ENCODE measurements around the gene SORT1.

Gene SORT1

DNA sequence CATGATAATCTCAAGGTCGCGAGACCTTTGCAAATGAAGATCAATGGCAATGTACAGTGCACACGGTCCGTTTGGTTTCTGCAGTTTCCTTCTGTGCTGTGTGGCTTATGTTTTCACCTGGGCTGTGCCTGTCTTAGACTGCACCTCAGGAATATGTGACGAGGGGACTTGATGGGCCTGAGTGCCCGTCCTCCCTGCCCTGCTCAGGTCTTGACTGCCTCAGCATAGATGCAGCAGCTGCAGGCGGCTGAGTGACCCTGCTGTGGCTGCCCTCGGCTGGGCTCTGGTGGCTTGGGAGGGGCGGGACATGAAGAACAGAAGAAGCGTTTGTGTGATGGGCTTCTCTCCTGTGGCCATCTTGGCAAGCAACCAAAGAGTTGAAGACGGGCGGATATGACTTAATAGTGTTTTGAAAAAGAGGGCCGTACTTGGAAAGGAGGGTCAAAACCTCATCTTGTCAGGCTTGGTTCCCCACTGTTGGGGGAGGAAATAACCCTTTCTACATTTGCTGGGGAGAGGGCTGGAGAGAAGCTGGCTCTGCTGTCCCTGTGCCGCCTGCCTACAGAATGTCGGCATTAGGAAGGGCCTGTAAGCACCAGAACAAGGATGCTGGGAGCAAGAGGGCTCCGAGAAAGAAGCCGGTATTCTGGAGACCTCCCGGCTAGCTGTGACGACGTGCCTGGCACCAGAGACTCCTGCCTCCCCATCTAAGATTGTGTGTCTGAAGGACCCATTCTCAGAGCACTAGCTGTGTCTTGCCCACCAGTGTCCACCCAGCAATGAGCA is 98.0 kb downstream of the SORT1 start:
- Histone ChIP-seq H3K4me3 (IDR thresholded peaks at IDR 0.05; ENCODE audit: insufficient read depth, low read depth, low read length) (no peak overlapping the region), H3K4me1 (ENCODE audit: low read depth, poor library complexity, severe bottlenecking) (no peaks in the 10 kb centered on the region), H3K79me2 (ENCODE audit: insufficient read depth, low read depth) (no peaks in the 10 kb centered on the region), H3K36me3 (ENCODE audit: insufficient read depth) (no peaks in the 10 kb centered on the region), H4K20me1 (ENCODE audit: insufficient read depth) (no peaks in the 10 kb centered on the region), H3K27me3 (ENCODE audit: insufficient read depth, low read depth) (no peaks in the 10 kb centered on the region), H3K4me2 (no peak overlapping the region), H3K27ac (no peak overlapping the region), H2AFZ (ENCODE audit: low read depth) (no peak overlapping the region), H3K9ac (no peak overlapping the region)
- TF ChIP-seq CTCF (conservative IDR thresholded peaks at IDR 0.05; ENCODE audit: low read depth, low read length): no peak

- no peak for TF ChIP-seq CTCF (conservative IDR thresholded peaks at IDR 0.05; ENCODE audit: low read depth, low read length)
- no peak overlapping the region for H3K27ac ChIP-seq
- H2AFZ ChIP-seq (ENCODE audit: low read depth): no peak overlapping the region
These were observed 98.8 kb downstream of the SORT1 start for GRCh38 chr1:109298666-109299557.

DNA sequence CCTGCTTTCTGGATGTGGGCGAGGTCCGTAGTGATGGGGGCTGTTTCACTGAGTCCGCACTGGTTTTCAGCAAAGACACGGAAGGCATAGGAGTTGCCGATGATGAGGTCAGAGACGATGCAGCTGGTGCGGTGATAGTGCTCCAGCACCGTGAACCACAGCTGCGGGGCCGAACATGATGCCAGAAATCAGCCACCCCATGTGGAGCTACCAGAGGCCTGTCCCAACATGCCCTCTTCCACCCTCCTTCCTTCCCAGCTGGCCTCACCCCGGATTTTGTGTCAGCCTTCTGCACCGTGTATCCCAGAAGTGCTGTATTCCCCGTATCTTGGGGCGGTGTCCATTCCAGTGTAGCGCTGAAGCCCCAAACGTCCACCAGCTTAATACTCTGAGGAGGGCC is 100.9 kb downstream of the SORT1 start:
- H3K27ac ChIP-seq: no peak overlapping the region
- no peak overlapping the region for H3K4me3 ChIP-seq (IDR thresholded peaks at IDR 0.05; ENCODE audit: insufficient read depth, low read depth, low read length)
- H3K36me3 ChIP-seq (ENCODE audit: insufficient read depth): no peaks in the 10 kb centered on the region
- H3K79me2 ChIP-seq (ENCODE audit: insufficient read depth, low read depth): no peaks in the 10 kb centered on the region
- H4K20me1 ChIP-seq (ENCODE audit: insufficient read depth): no peaks in the 10 kb centered on the region
- no peak overlapping the region for H2AFZ ChIP-seq (ENCODE audit: low read depth)
- no peaks in the 10 kb centered on the region for H3K4me1 ChIP-seq (ENCODE audit: low read depth, poor library complexity, severe bottlenecking)
- H3K27me3 ChIP-seq (ENCODE audit: insufficient read depth, low read depth): no peaks in the 10 kb centered on the region
- no peak for TF ChIP-seq CTCF (conservative IDR thresholded peaks at IDR 0.05; ENCODE audit: low read depth, low read length)
- no peak overlapping the region for H3K4me2 ChIP-seq
- H3K9ac ChIP-seq: no peak overlapping the region

More at GRCh38 chr1:109298666-109299557, 98.8 kb downstream of the SORT1 start:
- H3K79me2 ChIP-seq (ENCODE audit: insufficient read depth, low read depth): no peaks in the 10 kb centered on the region
- no peak overlapping the region for H3K9ac ChIP-seq
- no peak overlapping the region for H3K4me2 ChIP-seq
- H3K4me3 ChIP-seq (IDR thresholded peaks at IDR 0.05; ENCODE audit: insufficient read depth, low read depth, low read length): no peak overlapping the region
- H3K36me3 ChIP-seq (ENCODE audit: insufficient read depth): no peaks in the 10 kb centered on the region
- H4K20me1 ChIP-seq (ENCODE audit: insufficient read depth): no peaks in the 10 kb centered on the region
- H3K4me1 ChIP-seq (ENCODE audit: low read depth, poor library complexity, severe bottlenecking): no peaks in the 10 kb centered on the region
- no peaks in the 10 kb centered on the region for H3K27me3 ChIP-seq (ENCODE audit: insufficient read depth, low read depth)

DNA sequence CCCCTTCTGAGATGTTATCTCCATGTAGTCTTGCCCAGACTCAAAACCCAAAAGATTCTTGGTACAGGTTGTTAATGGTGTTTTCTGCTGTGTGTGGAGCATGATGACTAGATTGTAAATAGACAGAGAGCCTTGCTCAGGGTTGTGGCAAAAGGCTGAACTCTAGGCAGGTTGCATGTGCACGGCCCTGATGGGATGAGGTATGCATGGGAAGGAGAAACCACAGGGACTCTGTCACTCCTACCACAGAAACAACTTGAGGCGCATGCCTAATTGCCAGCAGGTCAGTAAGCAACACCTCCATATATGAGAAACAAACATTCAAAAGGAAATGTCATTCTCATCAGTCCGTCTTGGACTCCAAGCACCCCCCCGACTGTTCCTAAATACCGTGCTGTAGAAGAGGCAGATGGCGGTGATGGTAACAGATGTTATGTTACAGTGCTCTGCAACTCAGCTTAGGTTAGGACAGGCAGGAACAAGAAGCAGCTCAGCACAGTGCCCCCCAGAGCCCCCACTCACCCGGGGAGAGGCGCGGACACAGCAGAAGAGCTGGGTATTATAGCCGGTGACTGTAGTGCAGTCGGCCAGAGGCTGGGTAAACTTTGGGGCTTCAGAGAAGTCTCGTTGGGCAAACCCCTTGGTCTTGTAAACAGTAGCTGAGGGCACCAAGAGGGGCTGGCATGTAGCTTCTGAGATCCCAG is 101.9 kb downstream of the SORT1 start:
- no peak overlapping the region for H3K4me3 ChIP-seq (IDR thresholded peaks at IDR 0.05; ENCODE audit: insufficient read depth, low read depth, low read length)
- no peak overlapping the region for H2AFZ ChIP-seq (ENCODE audit: low read depth)
- no peaks in the 10 kb centered on the region for H4K20me1 ChIP-seq (ENCODE audit: insufficient read depth)
- H3K27me3 ChIP-seq (ENCODE audit: insufficient read depth, low read depth): no peaks in the 10 kb centered on the region
- no peaks in the 10 kb centered on the region for H3K4me1 ChIP-seq (ENCODE audit: low read depth, poor library complexity, severe bottlenecking)
- no peaks in the 10 kb centered on the region for H3K79me2 ChIP-seq (ENCODE audit: insufficient read depth, low read depth)
- no peak overlapping the region for H3K9ac ChIP-seq
- no peaks in the 10 kb centered on the region for H3K36me3 ChIP-seq (ENCODE audit: insufficient read depth)
- no peak overlapping the region for H3K27ac ChIP-seq
- no peak for TF ChIP-seq CTCF (conservative IDR thresholded peaks at IDR 0.05; ENCODE audit: low read depth, low read length)
- no peak overlapping the region for H3K4me2 ChIP-seq
